Measurements from ENCODE around the gene RPS6KC1. TPM values are rescaled to one million over a fixed set of nuclear protein-coding genes. Genes with fewer than 3 reads are reported as not detected.

The RPS6KC1 gene
- total RNA-seq, 1 donor from 2014 or later: 25.6 TPM

DNA sequence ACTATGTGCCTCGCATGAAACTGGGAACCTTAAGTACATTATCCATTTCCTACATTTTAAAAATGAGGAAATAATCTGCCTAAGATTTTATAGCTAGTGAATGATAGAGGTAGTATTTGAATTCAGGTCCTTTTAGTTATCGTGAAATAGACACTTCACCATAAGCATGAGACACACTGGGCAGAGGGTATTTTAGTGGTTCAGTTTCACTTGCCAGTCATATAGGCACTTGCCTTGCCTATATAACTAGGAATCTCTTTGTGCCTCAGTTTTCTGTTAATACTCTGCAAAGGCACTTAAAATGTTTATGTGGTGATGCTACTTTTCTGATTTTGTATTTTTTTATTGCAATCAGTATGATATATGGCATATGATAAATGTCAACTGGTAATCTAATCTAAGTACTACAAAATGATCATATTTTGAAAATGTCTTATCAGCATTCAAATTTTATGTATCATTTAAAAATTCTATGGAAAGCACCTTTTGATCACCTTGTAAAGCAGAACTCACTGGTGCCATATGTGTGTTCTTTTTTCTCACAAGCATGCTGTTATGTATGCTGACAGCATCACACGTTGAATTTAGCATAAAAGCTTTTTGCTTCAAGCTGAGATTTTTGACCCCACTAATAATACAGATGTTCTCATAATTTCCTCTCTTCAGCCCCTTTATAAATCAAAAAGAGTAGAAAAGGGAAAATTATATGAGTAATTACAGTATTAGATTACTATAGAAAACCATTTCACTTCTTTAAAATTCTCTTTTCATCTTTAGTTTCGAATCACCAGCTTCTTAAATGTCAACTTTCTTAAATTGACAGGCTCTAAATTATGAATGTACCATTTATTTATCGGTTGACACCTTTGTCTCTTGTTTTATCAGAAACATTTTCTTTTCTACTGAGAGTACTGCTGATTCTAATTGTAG is 52.6 kb downstream of the RPS6KC1 start:
- no peak overlapping the region for H3K4me3 Mint-ChIP-seq (ENCODE audit: unreplicated experiment)
- DNase-seq (ENCODE audit: low read depth): no peak
- FAIRE-seq: no peak
- peaks cover 5% of the 10 kb centered on the region for H3K36me3 Mint-ChIP-seq (ENCODE audit: low read depth, unreplicated experiment)
- TF ChIP-seq EZH2 (IDR thresholded peaks at IDR 0.05; ENCODE audit: insufficient read depth, low read length): no peak
- TF ChIP-seq, protein P1, sequence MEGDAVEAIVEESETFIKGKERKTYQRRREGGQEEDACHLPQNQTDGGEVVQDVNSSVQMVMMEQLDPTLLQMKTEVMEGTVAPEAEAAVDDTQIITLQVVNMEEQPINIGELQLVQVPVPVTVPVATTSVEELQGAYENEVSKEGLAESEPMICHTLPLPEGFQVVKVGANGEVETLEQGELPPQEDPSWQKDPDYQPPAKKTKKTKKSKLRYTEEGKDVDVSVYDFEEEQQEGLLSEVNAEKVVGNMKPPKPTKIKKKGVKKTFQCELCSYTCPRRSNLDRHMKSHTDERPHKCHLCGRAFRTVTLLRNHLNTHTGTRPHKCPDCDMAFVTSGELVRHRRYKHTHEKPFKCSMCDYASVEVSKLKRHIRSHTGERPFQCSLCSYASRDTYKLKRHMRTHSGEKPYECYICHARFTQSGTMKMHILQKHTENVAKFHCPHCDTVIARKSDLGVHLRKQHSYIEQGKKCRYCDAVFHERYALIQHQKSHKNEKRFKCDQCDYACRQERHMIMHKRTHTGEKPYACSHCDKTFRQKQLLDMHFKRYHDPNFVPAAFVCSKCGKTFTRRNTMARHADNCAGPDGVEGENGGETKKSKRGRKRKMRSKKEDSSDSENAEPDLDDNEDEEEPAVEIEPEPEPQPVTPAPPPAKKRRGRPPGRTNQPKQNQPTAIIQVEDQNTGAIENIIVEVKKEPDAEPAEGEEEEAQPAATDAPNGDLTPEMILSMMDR (IDR thresholded peaks at IDR 0.05; ENCODE audit: insufficient read depth, low read depth, low read length): no peak
- Histone ChIP-seq H3K9me3 (ENCODE audit: insufficient read depth, low read depth, low read length) (no peaks in the 10 kb centered on the region), H4K20me1 (ENCODE audit: insufficient read depth, low read length) (peaks cover 4% of the 10 kb centered on the region), H3K27me3 (ENCODE audit: insufficient read depth, low read length) (no peaks in the 10 kb centered on the region), H2AFZ (ENCODE audit: low read depth, low read length) (no peak overlapping the region), H3K4me2 (ENCODE audit: low read length) (no peak overlapping the region), H3K4me1 (ENCODE audit: insufficient read depth, low read length) (no peaks in the 10 kb centered on the region), H3K79me2 (ENCODE audit: insufficient read depth, low read length) (peaks cover 5% of the 10 kb centered on the region), H3K36me3 (ENCODE audit: insufficient read depth, low read length) (no peaks in the 10 kb centered on the region), H3K4me3 (ENCODE audit: insufficient read depth, low read depth, low read length) (no peak overlapping the region), H3K9ac (ENCODE audit: low read length) (no peak overlapping the region), H3K27ac (ENCODE audit: low read depth, low read length) (no peak overlapping the region)
- H3K27me3 Mint-ChIP-seq (ENCODE audit: low read depth, unreplicated experiment): no peaks in the 10 kb centered on the region
- no peaks in the 10 kb centered on the region for H3K9me3 Mint-ChIP-seq (ENCODE audit: unreplicated experiment)
- no peak overlapping the region for H3K27ac Mint-ChIP-seq (ENCODE audit: unreplicated experiment)
- H3K4me1 Mint-ChIP-seq (ENCODE audit: low read depth, unreplicated experiment): no peaks in the 10 kb centered on the region

- H3K9ac ChIP-seq (ENCODE audit: low read length): no peak overlapping the region
- no peak overlapping the region for H3K4me3 ChIP-seq (ENCODE audit: insufficient read depth, low read depth, low read length)
- Mint-ChIP-seq H3K4me1 (ENCODE audit: low read depth, unreplicated experiment) (no peaks in the 10 kb centered on the region), H3K36me3 (ENCODE audit: low read depth, unreplicated experiment) (peaks cover 5% of the 10 kb centered on the region), H3K27me3 (ENCODE audit: low read depth, unreplicated experiment) (no peaks in the 10 kb centered on the region), H3K4me3 (ENCODE audit: unreplicated experiment) (no peak overlapping the region), H3K27ac (ENCODE audit: unreplicated experiment) (no peak overlapping the region), H3K9me3 (ENCODE audit: unreplicated experiment) (no peaks in the 10 kb centered on the region)
- TF ChIP-seq, protein P1 (IDR thresholded peaks at IDR 0.05; ENCODE audit: insufficient read depth, low read depth, low read length): no peak
- TF ChIP-seq EZH2 (IDR thresholded peaks at IDR 0.05; ENCODE audit: insufficient read depth, low read length): no peak
- H3K9me3 ChIP-seq (ENCODE audit: insufficient read depth, low read depth, low read length): no peaks in the 10 kb centered on the region
- H3K4me1 ChIP-seq (ENCODE audit: insufficient read depth, low read length): no peaks in the 10 kb centered on the region
- no peak for DNase-seq (ENCODE audit: low read depth)
- no peaks in the 10 kb centered on the region for H3K27me3 ChIP-seq (ENCODE audit: insufficient read depth, low read length)
- no peak overlapping the region for H3K4me2 ChIP-seq (ENCODE audit: low read length)
- H3K36me3 ChIP-seq (ENCODE audit: insufficient read depth, low read length): no peaks in the 10 kb centered on the region
- no peak overlapping the region for H2AFZ ChIP-seq (ENCODE audit: low read depth, low read length)
- H3K79me2 ChIP-seq (ENCODE audit: insufficient read depth, low read length): peaks cover 5% of the 10 kb centered on the region
- FAIRE-seq: no peak
- H4K20me1 ChIP-seq (ENCODE audit: insufficient read depth, low read length): peaks cover 6% of the 10 kb centered on the region
- no peak overlapping the region for H3K27ac ChIP-seq (ENCODE audit: low read depth, low read length)
Measured at GRCh38 chr1:213104604-213105003, 53.6 kb downstream of the RPS6KC1 start.

GRCh38 chr1:213106298-213106697 is 55.3 kb downstream of the RPS6KC1 start:
- peaks cover 5% of the 10 kb centered on the region for H3K36me3 Mint-ChIP-seq (ENCODE audit: low read depth, unreplicated experiment)
- DNase-seq (ENCODE audit: low read depth) (no peak), FAIRE-seq (no peak)
- Histone ChIP-seq H3K79me2 (ENCODE audit: insufficient read depth, low read length) (peaks cover 13% of the 10 kb centered on the region), H3K4me1 (ENCODE audit: insufficient read depth, low read length) (no peaks in the 10 kb centered on the region), H3K36me3 (ENCODE audit: insufficient read depth, low read length) (no peaks in the 10 kb centered on the region), H3K4me3 (ENCODE audit: insufficient read depth, low read depth, low read length) (no peak overlapping the region), H3K9me3 (ENCODE audit: insufficient read depth, low read depth, low read length) (no peaks in the 10 kb centered on the region), H3K4me2 (ENCODE audit: low read length) (no peak overlapping the region), H3K9ac (ENCODE audit: low read length) (no peak overlapping the region), H4K20me1 (ENCODE audit: insufficient read depth, low read length) (peaks cover 16% of the 10 kb centered on the region), H2AFZ (ENCODE audit: low read depth, low read length) (no peak overlapping the region), H3K27ac (ENCODE audit: low read depth, low read length) (no peak overlapping the region), H3K27me3 (ENCODE audit: insufficient read depth, low read length) (no peaks in the 10 kb centered on the region)
- H3K9me3 Mint-ChIP-seq (ENCODE audit: unreplicated experiment): no peaks in the 10 kb centered on the region
- no peak overlapping the region for H3K4me3 Mint-ChIP-seq (ENCODE audit: unreplicated experiment)
- no peaks in the 10 kb centered on the region for H3K27me3 Mint-ChIP-seq (ENCODE audit: low read depth, unreplicated experiment)
- H3K4me1 Mint-ChIP-seq (ENCODE audit: low read depth, unreplicated experiment): peaks cover 4% of the 10 kb centered on the region
- no peak for TF ChIP-seq EZH2 (IDR thresholded peaks at IDR 0.05; ENCODE audit: insufficient read depth, low read length)
- TF ChIP-seq, protein P1 (IDR thresholded peaks at IDR 0.05; ENCODE audit: insufficient read depth, low read depth, low read length): no peak
- no peak overlapping the region for H3K27ac Mint-ChIP-seq (ENCODE audit: unreplicated experiment)

Measured in astrocyte (in vitro differentiated cells and primary cell).